Endothelial cell of umbilical vein (primary cell): ENCODE results near the gene KCNE4. TPM values are rescaled to one million over a fixed set of nuclear protein-coding genes. Genes with fewer than 3 reads are reported as not detected.
A peak's percentile ranks its signal among the peaks of the same experiment; 100 is the strongest.

Experiments used
- BruUV-seq: library from RNA; stranded (reverse); fragments of 400-500 nt; replicated peaks from 2 replicates; lab custom pipeline; 2021; lab: Mats Ljungman, UMichigan
- CTCF ChIA-PET: fragments of 300-600, 350-600 bp; sonication (Branson Sonifier 250); formaldehyde crosslinking; loops from one replicate; lab custom pipeline; 2021; ENCODE audit warnings: antibody characterized with exemption, inconsistent platforms; lab: Charles Lee
- POLR2A ChIA-PET: fragments of 300-600, 350-600 bp; sonication (Branson Sonifier 250); formaldehyde crosslinking; loops from one replicate; lab custom pipeline; 2021; ENCODE audit warnings: antibody characterized with exemption, inconsistent platforms; lab: Charles Lee
- DNase-seq: peaks from one replicate; pipeline ENCODE4 v3.0.0-alpha.2; 2011; ENCODE audit warnings: low read depth, low spot score
- FAIRE-seq: peaks from 2 replicates; lab custom pipeline; 2011; peaks lifted over from hg19 to GRCh38; lab: Jason Lieb, UNC
- H2AFZ ChIP-seq: 2 replicates; pipeline ENCODE4 v1.6.0; 2012; ENCODE audit warnings: low read depth, low read length, control low read depth, inconsistent platforms
- H3K27ac ChIP-seq: 2 replicates; pipeline ENCODE4 v1.5.1; 2011; ENCODE audit warnings: low read depth, mild to moderate bottlenecking, control low read depth, low read length, moderate library complexity; ENCODE audit not compliant: insufficient read depth
- H3K27me3 ChIP-seq, 2 experiments: 2 replicates each; pipeline versions ENCODE4 v1.6.0 to v1.6.1; 2011; ENCODE audit warnings: low read length in 2 of 2, mixed read lengths in 1 of 2; ENCODE audit not compliant: control insufficient read depth in 2 of 2, insufficient read depth in 2 of 2
- H3K36me3 ChIP-seq, 2 experiments: 2 replicates in 1 of 2; 3 replicates in 1 of 2; pipeline ENCODE4 v1.5.1; 2011; ENCODE audit warnings: low read length in 2 of 2, mild to moderate bottlenecking in 1 of 2, moderate library complexity in 1 of 2; ENCODE audit not compliant: control insufficient read depth in 2 of 2, insufficient read depth in 2 of 2; ENCODE audit errors: extremely low read depth in 1 of 2
- H3K4me1 ChIP-seq: 3 replicates; pipeline ENCODE4 v1.5.1; 2011; ENCODE audit warnings: mild to moderate bottlenecking, low read length; ENCODE audit not compliant: control insufficient read depth, insufficient read depth; ENCODE audit errors: extremely low read depth
- H3K4me2 ChIP-seq: 2 replicates; pipeline ENCODE4 v1.6.1; 2011; ENCODE audit warnings: low read length, control low read depth, mixed read lengths; ENCODE audit not compliant: insufficient read depth
- H3K4me3 ChIP-seq, 3 experiments: fragments of 200-600 bp in 1 of 3; sonication (generic), shearing (Covaris generic) in 1 of 3; replicated peaks in 1 of 3; 2 replicates each; pipeline ENCODE4 v1.5.1; 2011 to 2016; ENCODE audit warnings: control low read depth in 3 of 3, low read length in 3 of 3, mild to moderate bottlenecking in 2 of 3, inconsistent platforms in 1 of 3, low read depth in 1 of 3, moderate library complexity in 1 of 3; ENCODE audit not compliant: insufficient read depth in 1 of 3
- H3K79me2 ChIP-seq: 2 replicates; pipeline ENCODE4 v1.6.0; 2012; ENCODE audit warnings: low read length, inconsistent platforms; ENCODE audit not compliant: control insufficient read depth, insufficient read depth
- H3K9ac ChIP-seq: replicated peaks from 2 replicates; pipeline ENCODE3; 2011; ENCODE audit warnings: low read length, control low read depth; ENCODE audit not compliant: insufficient read depth; ENCODE audit errors: extremely low read depth
- H3K9me1 ChIP-seq: replicated peaks from 3 replicates; pipeline ENCODE4 v1.6.0; 2011; ENCODE audit warnings: mild to moderate bottlenecking, low read length; ENCODE audit not compliant: control insufficient read depth, insufficient read depth; ENCODE audit errors: extremely low read depth
- H3K9me3 ChIP-seq: replicated peaks from 2 replicates; pipeline ENCODE4 v1.5.1; 2012; ENCODE audit warnings: low read length, inconsistent platforms; ENCODE audit not compliant: control insufficient read depth, insufficient read depth
- H4K20me1 ChIP-seq: replicated peaks from 2 replicates; pipeline ENCODE3; 2011; ENCODE audit warnings: mild to moderate bottlenecking, low read length; ENCODE audit not compliant: control insufficient read depth, insufficient read depth; ENCODE audit errors: extremely low read depth
- CTCF ChIP-seq, 2 donors: IDR thresholded peaks; 1 replicate in 1 of 2; 2 replicates in 1 of 2; pipeline ENCODE4 v1.5.1; 2011; ENCODE audit warnings: low read length in 2 of 2, mild to moderate bottlenecking in 2 of 2, moderate library complexity in 2 of 2, control low read depth in 1 of 2, inconsistent platforms in 1 of 2, low read depth in 1 of 2; ENCODE audit not compliant: insufficient read depth in 1 of 2; ENCODE audit errors: extremely low read depth in 1 of 2
- JUN ChIP-seq: IDR thresholded peaks from 2 replicates; pipeline ENCODE4 v1.6.1; 2011; ENCODE audit warnings: borderline replicate concordance, low read depth; ENCODE audit not compliant: insufficient read length, insufficient read depth
- MAX ChIP-seq: IDR thresholded peaks from 2 replicates; pipeline ENCODE4 v1.6.1; 2011; ENCODE audit not compliant: insufficient read depth, insufficient read length
- MYC ChIP-seq: IDR thresholded peaks from one replicate; pipeline ENCODE4 v1.6.1; 2011; ENCODE audit warnings: mild to moderate bottlenecking, low read depth, low read length
- POLR2A ChIP-seq: IDR thresholded peaks from 2 replicates; pipeline ENCODE4 v1.6.1; 2012; ENCODE audit warnings: low read depth, mild to moderate bottlenecking, control low read depth, low read length
- POLR2AphosphoS5 ChIP-seq: IDR thresholded peaks from 2 replicates; pipeline ENCODE4 v1.6.1; 2012; ENCODE audit warnings: low read depth, mild to moderate bottlenecking, control low read depth, low read length, moderate library complexity; ENCODE audit not compliant: insufficient read depth
- dilution Hi-C: fragments of 300-500 bp; cut with MboI; formaldehyde crosslinking; loops from one replicate; pipeline ENCODE4 v1.15.0; 2019; ENCODE audit warnings: low sequenced_read_pairs; ENCODE audit not compliant: extremely low pct_ligation_motif_present
- intact Hi-C: fragments of 100-400 bp; cut with micrococcal nuclease; formaldehyde crosslinking; loops from one replicate; pipeline ENCODE4 v1.10.0; 2022
- polyA plus RNA-seq, 4 experiments: library from polyadenylated mRNA; depleted of rRNA in 3 of 4; stranded (reverse) in 3 of 4; unstranded in 1 of 4; fragments of >200 nt; gene quantifications; 2 replicates each; pipeline versions ENCODE4 v1.2.1 to v1.2.3, GENCODE V29; 2011 to 2012; ENCODE audit warnings: missing spikeins in 1 of 4
- total RNA-seq: library from RNA; stranded (reverse); gene quantifications from 2 replicates; pipeline ENCODE4 v1.2.3, GENCODE V29; 2021

The KCNE4 gene
- total and polyA plus RNA-seq, 2 donors (not counting 3 experiments of a cell fraction or from before 2014, with no cell fraction given): 0.01 TPM; not detected in 1

- ChIA-PET POLR2A (no interaction called here), CTCF (interaction anchor here (1.3 kb wide), 1 partner anchor 56 kb away, joined by 3 read pairs; no protein-coding TSS in a partner anchor)
- no peak overlapping the region for H2AFZ ChIP-seq
- H3K27ac ChIP-seq: no peak overlapping the region
- H3K36me3 ChIP-seq: no peaks in the 10 kb centered on the region
- H3K9me1 ChIP-seq: no peaks in the 10 kb centered on the region
- no peaks in the 10 kb centered on the region for H3K79me2 ChIP-seq
- no peaks in the 10 kb centered on the region for H3K27me3 ChIP-seq
- peak; percentile 76 for DNase-seq
- H3K9ac ChIP-seq: no peak overlapping the region
- intact Hi-C loops (no loop called here), dilution Hi-C loops (no loop called here)
- H3K4me3 ChIP-seq: no peak overlapping the region
- TF ChIP-seq JUN (no peak), POLR2AphosphoS5 (no peak), MAX (no peak), CTCF (IDR thresholded peaks at IDR 0.05; ENCODE audit: extremely low read depth in 1 of 2, insufficient read depth in 1 of 2, low read depth in 1 of 2, low read length in 2 of 2) (no peak)
- no peaks in the 10 kb centered on the region for H3K9me3 ChIP-seq
- no peaks in the 10 kb centered on the region for H3K4me1 ChIP-seq
- no peak for FAIRE-seq
- no TSS peak for BruUV-seq
- no peak overlapping the region for H3K4me2 ChIP-seq
- no peaks in the 10 kb centered on the region for H4K20me1 ChIP-seq
These were observed 24.5 kb upstream of the KCNE4 start for GRCh38 chr2:223027442-223027841.

GRCh38 chr2:223029287-223029686 lies 22.7 kb upstream of the KCNE4 start:
- dilution Hi-C loops: no loop called here

More at GRCh38 chr2:223029287-223029686, 22.7 kb upstream of the KCNE4 start:
- BruUV-seq: no TSS peak
- intact Hi-C loops: no loop called here
- CTCF ChIA-PET: interaction anchor here (1.2 to 1.5 kb wide), 2 partner anchors 9 to 14 kb away, joined by 4 to 5 read pairs; no protein-coding TSS in a partner anchor
- no peak overlapping the region for H3K4me2 ChIP-seq
- no peak overlapping the region for H3K27ac ChIP-seq
- H3K27me3 ChIP-seq: no peaks in the 10 kb centered on the region
- no peak overlapping the region for H2AFZ ChIP-seq
- no peak overlapping the region for H3K4me3 ChIP-seq
- no peaks in the 10 kb centered on the region for H3K9me1 ChIP-seq
- no peak for DNase-seq
- no peaks in the 10 kb centered on the region for H3K79me2 ChIP-seq
- no peaks in the 10 kb centered on the region for H3K9me3 ChIP-seq
- TF ChIP-seq MYC: no peak
- no peak for TF ChIP-seq POLR2A
- no peak for TF ChIP-seq POLR2AphosphoS5
- TF ChIP-seq JUN: no peak
- no peak for TF ChIP-seq MAX
- no peaks in the 10 kb centered on the region for H3K4me1 ChIP-seq
- FAIRE-seq: no peak
- POLR2A ChIA-PET: no interaction called here
- no peak overlapping the region for H3K9ac ChIP-seq
- no peaks in the 10 kb centered on the region for H4K20me1 ChIP-seq
- H3K36me3 ChIP-seq: no peaks in the 10 kb centered on the region
